MCF 10A (cell line): ENCODE measurements around the gene RRP8. TPM values are rescaled to one million over a fixed set of nuclear protein-coding genes. Genes with fewer than 3 reads are reported as not detected.

ENCODE experiments used
- BruUV-seq: library from RNA; stranded (reverse); fragments of 400-500 nt; replicated peaks from 2 replicates; lab custom pipeline; 2021; lab: Mats Ljungman, UMichigan
- CTCF ChIA-PET: fragments of 300-600 bp; sonication (Branson Sonifier 250); formaldehyde crosslinking; extraction: SDS; loops from one replicate; lab custom pipeline; 2021; ENCODE audit warnings: antibody characterized with exemption, inconsistent platforms; lab: Yijun Ruan, JAX
- POLR2A ChIA-PET: fragments of 300-600, 350-650 bp; sonication (Branson Sonifier 250); formaldehyde crosslinking; extraction: SDS; loops from one replicate; lab custom pipeline; 2020; ENCODE audit warnings: antibody characterized with exemption, inconsistent platforms; lab: Yijun Ruan, JAX
- DNase-seq: peaks from one replicate; pipeline ENCODE4 v3.0.0-alpha.2; 2018; ENCODE audit not compliant: unreplicated experiment
- H3K27ac Mint-ChIP-seq: one replicate; pipeline ENCODE4 v1.8.0; 2022; ENCODE audit warnings: mild to moderate bottlenecking, low read depth, mixed read lengths; ENCODE audit not compliant: unreplicated experiment
- H3K27me3 Mint-ChIP-seq: one replicate; pipeline ENCODE4 v1.8.0; 2022; ENCODE audit warnings: mixed read lengths; ENCODE audit not compliant: insufficient read depth, unreplicated experiment
- H3K36me3 Mint-ChIP-seq: one replicate; pipeline ENCODE4 v1.8.0; 2022; ENCODE audit warnings: mild to moderate bottlenecking, moderate library complexity, mixed read lengths; ENCODE audit not compliant: insufficient read depth, unreplicated experiment
- H3K4me1 Mint-ChIP-seq: one replicate; pipeline ENCODE4 v1.8.0; 2022; ENCODE audit warnings: mixed read lengths; ENCODE audit not compliant: insufficient read depth, unreplicated experiment
- H3K4me3 Mint-ChIP-seq: one replicate; pipeline ENCODE4 v1.8.0; 2022; ENCODE audit warnings: mild to moderate bottlenecking, moderate library complexity, mixed read lengths; ENCODE audit not compliant: unreplicated experiment
- H3K9me3 Mint-ChIP-seq: one replicate; pipeline ENCODE4 v1.8.0; 2022; ENCODE audit warnings: mixed read lengths; ENCODE audit not compliant: unreplicated experiment
- intact Hi-C: fragments of 100-400 bp; cut with micrococcal nuclease; formaldehyde crosslinking; loops from 2 replicates; pipeline ENCODE4 v1.14.1; 2022
- total RNA-seq: library from RNA; stranded (reverse); gene quantifications from 2 replicates; pipeline ENCODE4 v1.2.3, GENCODE V29; 2022
- TF ChIP-seq, protein P1 (sequence below): fragments of 200-600 bp; IDR thresholded peaks from one replicate; pipeline ENCODE4 v1.8.0; 2022; ENCODE audit warnings: antibody characterized with exemption, mild to moderate bottlenecking; ENCODE audit not compliant: unreplicated experiment

The RRP8 gene
- total RNA-seq, 1 experiment from 2014 or later = 27.6 TPM

- ChIA-PET CTCF (interaction anchor here (1.6 to 1.7 kb wide), 3 partner anchors 12 to 168 kb away, joined by 4 to 7 read pairs (median 6); no protein-coding TSS in a partner anchor), POLR2A (no interaction called here)
- no peaks in the 10 kb centered on the region for H3K4me1 Mint-ChIP-seq
- intact Hi-C loops = no loop called here
- no peaks in the 10 kb centered on the region for H3K27me3 Mint-ChIP-seq
- H3K4me3 Mint-ChIP-seq = no peak overlapping the region
- TF ChIP-seq, protein P1, sequence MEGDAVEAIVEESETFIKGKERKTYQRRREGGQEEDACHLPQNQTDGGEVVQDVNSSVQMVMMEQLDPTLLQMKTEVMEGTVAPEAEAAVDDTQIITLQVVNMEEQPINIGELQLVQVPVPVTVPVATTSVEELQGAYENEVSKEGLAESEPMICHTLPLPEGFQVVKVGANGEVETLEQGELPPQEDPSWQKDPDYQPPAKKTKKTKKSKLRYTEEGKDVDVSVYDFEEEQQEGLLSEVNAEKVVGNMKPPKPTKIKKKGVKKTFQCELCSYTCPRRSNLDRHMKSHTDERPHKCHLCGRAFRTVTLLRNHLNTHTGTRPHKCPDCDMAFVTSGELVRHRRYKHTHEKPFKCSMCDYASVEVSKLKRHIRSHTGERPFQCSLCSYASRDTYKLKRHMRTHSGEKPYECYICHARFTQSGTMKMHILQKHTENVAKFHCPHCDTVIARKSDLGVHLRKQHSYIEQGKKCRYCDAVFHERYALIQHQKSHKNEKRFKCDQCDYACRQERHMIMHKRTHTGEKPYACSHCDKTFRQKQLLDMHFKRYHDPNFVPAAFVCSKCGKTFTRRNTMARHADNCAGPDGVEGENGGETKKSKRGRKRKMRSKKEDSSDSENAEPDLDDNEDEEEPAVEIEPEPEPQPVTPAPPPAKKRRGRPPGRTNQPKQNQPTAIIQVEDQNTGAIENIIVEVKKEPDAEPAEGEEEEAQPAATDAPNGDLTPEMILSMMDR = no peak
- no peaks in the 10 kb centered on the region for H3K9me3 Mint-ChIP-seq
- no TSS peak for BruUV-seq
- DNase-seq = no peak
- H3K36me3 Mint-ChIP-seq = peaks cover 9% of the 10 kb centered on the region
- H3K27ac Mint-ChIP-seq = no peak overlapping the region
Measured at GRCh38 chr11:6547177-6547576, 56.2 kb downstream of the RRP8 start.

DNA sequence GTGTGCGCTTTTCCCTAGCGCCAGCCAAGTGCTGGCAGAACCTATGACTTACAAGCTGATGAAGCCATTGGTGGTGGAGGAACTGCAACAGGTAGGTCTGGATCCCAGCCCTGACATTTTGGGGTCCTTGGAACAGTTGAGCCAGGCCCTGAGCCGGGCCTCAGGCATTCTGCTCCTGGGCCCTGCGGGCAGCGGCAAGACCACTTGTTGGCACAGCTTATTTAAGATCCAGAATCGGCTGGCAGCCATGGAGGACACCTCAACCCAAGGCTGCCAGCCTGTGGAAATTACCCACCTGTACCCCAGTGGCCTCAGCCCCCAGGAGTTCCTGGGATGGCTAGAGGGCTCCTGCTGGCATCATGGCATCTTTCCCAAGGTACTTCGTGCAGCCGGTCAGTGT lies 56.7 kb downstream of the RRP8 start:
- BruUV-seq = no TSS peak
- H3K9me3 Mint-ChIP-seq = no peaks in the 10 kb centered on the region
- CTCF ChIA-PET = interaction anchor here (1.2 to 2.6 kb wide), 5 partner anchors 11 to 168 kb away, joined by 3 to 13 read pairs (median 6); no protein-coding TSS in a partner anchor
- no peaks in the 10 kb centered on the region for H3K4me1 Mint-ChIP-seq
- no peak for DNase-seq
- H3K27me3 Mint-ChIP-seq = no peaks in the 10 kb centered on the region
- no peak overlapping the region for H3K4me3 Mint-ChIP-seq
- POLR2A ChIA-PET = interaction anchor here (1.1 kb wide), 1 partner anchor 65 kb away, joined by 3 read pairs; the partner anchor contains the start of genes ARFIP2 and TIMM10B
- TF ChIP-seq, protein P1 = no peak
- intact Hi-C loops = no loop called here
- H3K36me3 Mint-ChIP-seq = peaks cover 9% of the 10 kb centered on the region
- H3K27ac Mint-ChIP-seq = no peak overlapping the region

- no peaks in the 10 kb centered on the region for H3K4me1 Mint-ChIP-seq
- H3K27ac Mint-ChIP-seq = no peak overlapping the region
- H3K36me3 Mint-ChIP-seq = peaks cover 9% of the 10 kb centered on the region
- no peaks in the 10 kb centered on the region for H3K27me3 Mint-ChIP-seq
- intact Hi-C loops = no loop called here
- TF ChIP-seq, protein P1 = no peak
- no peak overlapping the region for H3K4me3 Mint-ChIP-seq
- POLR2A ChIA-PET = interaction anchor here (0.6 to 1.1 kb wide), 2 partner anchors 36 to 65 kb away, joined by 3 read pairs; partner anchors contain the start of genes ARFIP2 and TIMM10B
- CTCF ChIA-PET = interaction anchor here (0.6 to 2.6 kb wide), 7 partner anchors 11 to 200 kb away, joined by 3 to 13 read pairs (median 4); no protein-coding TSS in a partner anchor
- no TSS peak for BruUV-seq
- H3K9me3 Mint-ChIP-seq = no peaks in the 10 kb centered on the region
- no peak for DNase-seq
Measured at GRCh38 chr11:6545917-6546605, 57.4 kb downstream of the RRP8 start.

Other genes starting within 250 kb of the RRP8 start
- gene SMPD1, start 213.1 kb downstream of the RRP8 start, total RNA-seq = 15.0 and 32.2 TPM in 2 replicates
- gene APBB1, start 184.5 kb downstream of the RRP8 start, total RNA-seq = 0.89 and 1.3 TPM in 2 replicates
- 0.71 and 0.75 TPM in 2 replicates for gene HPX, start 162.6 kb downstream of the RRP8 start, total RNA-seq
- gene TRIM3, start 129.7 kb downstream of the RRP8 start, total RNA-seq = 7.3 and 7.4 TPM in 2 replicates
- gene ARFIP2, start 122.3 kb downstream of the RRP8 start, total RNA-seq = 76.3 and 96.0 TPM in 2 replicates
- 36.2 and 42.1 TPM in 2 replicates for gene TIMM10B, start 122.1 kb downstream of the RRP8 start, total RNA-seq
- gene DNHD1, start 106.3 kb downstream of the RRP8 start, total RNA-seq = 18.3 and 26.5 TPM in 2 replicates
- gene ILK, start 158 bp upstream of the RRP8 start, total RNA-seq = 78.9 and 92.3 TPM in 2 replicates
- 157 and 167 TPM in 2 replicates for gene TAF10, start 8.6 kb upstream of the RRP8 start, total RNA-seq
- gene TPP1, start 15.8 kb upstream of the RRP8 start, total RNA-seq = 26.9 and 46.5 TPM in 2 replicates
- gene DCHS1, start 52.2 kb upstream of the RRP8 start, total RNA-seq = 0.19 and 0.27 TPM in 2 replicates
- 78.0 and 88.4 TPM in 2 replicates for gene MRPL17, start 79.7 kb upstream of the RRP8 start, total RNA-seq
- gene OR2AG2, start 168.4 kb upstream of the RRP8 start, total RNA-seq = 0.37 and 0.39 TPM in 2 replicates
- not detected in 2 replicates for gene OR2AG1, start 179.4 kb upstream of the RRP8 start, total RNA-seq
- gene OR6A2, start 196.1 kb upstream of the RRP8 start, total RNA-seq = 0.17 and 0.28 TPM in 2 replicates
- not detected in 2 replicates for gene OR10A5, start 242.1 kb upstream of the RRP8 start, total RNA-seq